Measurements from ENCODE around the gene ACSBG1.

DNA sequence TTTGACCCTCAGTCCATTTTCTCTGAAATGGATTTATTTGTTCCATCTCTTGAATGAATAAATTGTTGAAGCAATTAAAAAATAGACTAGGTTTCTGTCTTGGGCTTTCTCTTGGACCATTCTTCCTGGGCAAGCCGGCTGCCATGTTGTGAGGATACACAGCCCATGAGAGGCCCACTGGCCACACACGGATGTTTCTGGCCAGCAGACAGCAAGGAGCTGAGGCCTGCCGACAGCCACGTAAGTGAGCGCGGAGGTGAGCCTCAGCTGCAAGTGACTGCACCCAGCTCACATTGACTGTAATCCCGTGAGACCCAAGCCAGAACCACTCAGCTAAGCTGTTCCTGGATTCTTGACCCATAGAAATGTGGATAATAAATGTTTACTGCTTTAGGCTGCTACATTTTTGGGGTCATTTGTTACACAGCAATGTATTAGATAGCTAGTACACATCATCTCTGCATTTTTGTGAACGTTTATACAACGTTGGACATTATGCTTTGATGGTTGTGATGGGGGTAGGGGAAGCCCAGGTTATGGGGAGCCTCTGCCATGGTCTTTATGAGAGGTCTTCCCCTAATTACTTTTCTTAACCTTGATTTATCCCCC is 62.4 kb downstream of the ACSBG1 start:
- TF ChIP-seq, protein P1, sequence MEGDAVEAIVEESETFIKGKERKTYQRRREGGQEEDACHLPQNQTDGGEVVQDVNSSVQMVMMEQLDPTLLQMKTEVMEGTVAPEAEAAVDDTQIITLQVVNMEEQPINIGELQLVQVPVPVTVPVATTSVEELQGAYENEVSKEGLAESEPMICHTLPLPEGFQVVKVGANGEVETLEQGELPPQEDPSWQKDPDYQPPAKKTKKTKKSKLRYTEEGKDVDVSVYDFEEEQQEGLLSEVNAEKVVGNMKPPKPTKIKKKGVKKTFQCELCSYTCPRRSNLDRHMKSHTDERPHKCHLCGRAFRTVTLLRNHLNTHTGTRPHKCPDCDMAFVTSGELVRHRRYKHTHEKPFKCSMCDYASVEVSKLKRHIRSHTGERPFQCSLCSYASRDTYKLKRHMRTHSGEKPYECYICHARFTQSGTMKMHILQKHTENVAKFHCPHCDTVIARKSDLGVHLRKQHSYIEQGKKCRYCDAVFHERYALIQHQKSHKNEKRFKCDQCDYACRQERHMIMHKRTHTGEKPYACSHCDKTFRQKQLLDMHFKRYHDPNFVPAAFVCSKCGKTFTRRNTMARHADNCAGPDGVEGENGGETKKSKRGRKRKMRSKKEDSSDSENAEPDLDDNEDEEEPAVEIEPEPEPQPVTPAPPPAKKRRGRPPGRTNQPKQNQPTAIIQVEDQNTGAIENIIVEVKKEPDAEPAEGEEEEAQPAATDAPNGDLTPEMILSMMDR (IDR thresholded peaks at IDR 0.05) = no peak
- no peak for TF ChIP-seq POLR2A (IDR thresholded peaks at IDR 0.05)
